NCI-H187 (cell line): ENCODE results near the gene PPA1.
"Not testable (repeated sequence)": the region's sequence is repeated elsewhere in the genome, so short reads cannot be mapped to it uniquely, and the experiment has no call there.

Experiments
- DNase-seq, 2 experiments: peaks; one replicate each; lab custom pipeline; 2025; lab: John Stamatoyannopoulos, UW

PPA1 gene

GRCh38 chr10:70254778-70255328, 21.6 kb upstream of the PPA1 start:
- DNase-seq = no peak

GRCh38 chr10:70253878-70254765, 20.9 kb upstream of the PPA1 start:
- DNase-seq = no peak

GRCh38 chr10:70250961-70251680, 17.9 kb upstream of the PPA1 start:
- no peak for DNase-seq

GRCh38 chr10:70247360-70247759, 14.1 kb upstream of the PPA1 start:
- DNase-seq = no peak

GRCh38 chr10:70241081-70241480, 7.9 kb upstream of the PPA1 start:
- DNase-seq = no peak

GRCh38 chr10:70239986-70240385, 6.8 kb upstream of the PPA1 start:
- DNase-seq = not testable (repeated sequence)

GRCh38 chr10:70239077-70239976, 6.1 kb upstream of the PPA1 start:
- not testable (repeated sequence) for DNase-seq

- not testable (repeated sequence) for DNase-seq
Observed at GRCh38 chr10:70237958-70238536, 4.8 kb upstream of the PPA1 start.

GRCh38 chr10:70234668-70235447, 1.6 kb upstream of the PPA1 start:
- DNase-seq = no peak

- DNase-seq = no peak
Observed at GRCh38 chr10:70233939-70234300, 691 bp upstream of the PPA1 start.

- DNase-seq = no peak
Observed at GRCh38 chr10:70232859-70233108, 445 bp downstream of the PPA1 start.

GRCh38 chr10:70232155-70232858, 922 bp downstream of the PPA1 start:
- DNase-seq = no peak

GRCh38 chr10:70228491-70228890, 4.7 kb downstream of the PPA1 start:
- no peak for DNase-seq

- DNase-seq = no peak
Observed at GRCh38 chr10:70227548-70228320, 5.5 kb downstream of the PPA1 start.

GRCh38 chr10:70223728-70224127, 9.5 kb downstream of the PPA1 start:
- no peak for DNase-seq

- DNase-seq = not testable (repeated sequence)
Observed at GRCh38 chr10:70222811-70223447, 10.3 kb downstream of the PPA1 start.

- no peak for DNase-seq
Observed at GRCh38 chr10:70222340-70222794, 10.9 kb downstream of the PPA1 start.

- DNase-seq = no peak
Observed at GRCh38 chr10:70221030-70221429, 12.2 kb downstream of the PPA1 start.

GRCh38 chr10:70212879-70213278, 20.4 kb downstream of the PPA1 start:
- no peak for DNase-seq
